WERI-Rb-1 (cell line): Measurements from ENCODE around the gene AP3S1.
A peak's percentile ranks its signal among the peaks of the same experiment; 100 is the strongest.

Experiments used
- DNase-seq: peaks from one replicate; pipeline ENCODE4 v3.0.0-alpha.2; 2020
- H3K27ac ChIP-seq: fragments of 250-450 bp; sonication (Bioruptor Pico); 2 replicates; pipeline ENCODE4 v1.5.1; 2020; ENCODE audit warnings: mild to moderate bottlenecking, moderate library complexity
- H3K27me3 ChIP-seq: fragments of 250-450 bp; sonication (Bioruptor Pico); 2 replicates; pipeline ENCODE4 v1.5.1; 2021; ENCODE audit warnings: mild to moderate bottlenecking, low read depth, moderate library complexity; ENCODE audit not compliant: insufficient read depth, severe bottlenecking
- H3K36me3 ChIP-seq: fragments of 250-450 bp; sonication (Bioruptor Pico); 2 replicates; pipeline ENCODE4 v1.5.1; 2020; ENCODE audit warnings: mild to moderate bottlenecking, moderate library complexity
- H3K4me3 ChIP-seq: 2 replicates; pipeline ENCODE4 v1.5.1; 2011; ENCODE audit warnings: low read depth, mild to moderate bottlenecking, control low read depth, low read length
- H3K9me3 ChIP-seq: fragments of 250-450 bp; sonication (Bioruptor Pico); 2 replicates; pipeline ENCODE4 v1.5.1; 2021; ENCODE audit warnings: mild to moderate bottlenecking, moderate library complexity; ENCODE audit not compliant: severe bottlenecking
- TF ChIP-seq, protein P1 (sequence below): IDR thresholded peaks from 2 replicates; pipeline ENCODE4 v1.5.1; 2011; ENCODE audit warnings: low read depth, mild to moderate bottlenecking, control low read depth, inconsistent platforms, low read length

Gene AP3S1

DNA sequence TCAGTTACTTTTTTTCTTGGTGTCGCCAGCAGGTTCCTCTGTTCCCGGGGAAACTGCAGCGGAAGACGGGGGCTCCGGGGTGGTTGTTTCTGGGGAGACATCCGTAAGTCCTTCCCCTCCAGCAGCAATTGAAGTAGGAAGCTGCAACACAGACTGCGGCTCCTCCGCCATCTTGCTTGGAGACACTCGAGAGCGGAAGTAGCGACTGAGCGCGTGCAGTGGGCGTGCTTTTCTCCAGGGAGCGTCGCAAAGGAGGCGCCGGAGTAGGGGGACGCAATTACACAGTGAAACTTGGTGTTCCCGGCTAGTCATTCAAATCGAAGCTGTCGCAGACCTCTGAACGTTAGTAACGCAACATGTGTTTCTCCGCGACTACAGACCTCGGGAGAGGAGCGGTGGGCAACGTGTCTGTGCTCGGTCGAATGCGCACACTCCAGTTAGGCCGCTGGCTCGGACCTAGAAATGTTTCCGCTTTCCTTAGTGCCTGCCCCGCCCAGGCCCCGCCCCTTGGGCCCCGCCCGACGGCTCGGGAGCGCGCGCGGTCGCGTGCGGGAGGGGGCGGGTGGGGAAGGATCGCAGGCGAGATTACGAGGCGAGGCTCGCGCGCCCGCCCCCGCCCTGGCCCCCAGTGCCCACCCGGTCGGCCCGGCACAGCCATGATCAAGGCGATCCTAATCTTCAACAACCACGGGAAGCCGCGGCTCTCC lies at the start of gene AP3S1, which contains the start of gene ATG12:
AP3S1 (plus strand) TSS at position 554 of the 707 bp plus-strand sequence; CDS start at position 657, 103 bp downstream.
ATG12 (minus strand) TSS at position 184 of the 707 bp plus-strand sequence; CDS start at position 171, 13 bp downstream.
- DNase-seq = peak; percentile 91
- H3K27me3 ChIP-seq = no peaks in the 10 kb centered on the region
- peaks cover 14% of the 10 kb centered on the region for H3K36me3 ChIP-seq
- H3K9me3 ChIP-seq = no peaks in the 10 kb centered on the region
- H3K27ac ChIP-seq = peak within 1 kb of the TSS; percentile 96
- peak within 1 kb of the TSS; percentile 72 for H3K4me3 ChIP-seq
- TF ChIP-seq, protein P1, sequence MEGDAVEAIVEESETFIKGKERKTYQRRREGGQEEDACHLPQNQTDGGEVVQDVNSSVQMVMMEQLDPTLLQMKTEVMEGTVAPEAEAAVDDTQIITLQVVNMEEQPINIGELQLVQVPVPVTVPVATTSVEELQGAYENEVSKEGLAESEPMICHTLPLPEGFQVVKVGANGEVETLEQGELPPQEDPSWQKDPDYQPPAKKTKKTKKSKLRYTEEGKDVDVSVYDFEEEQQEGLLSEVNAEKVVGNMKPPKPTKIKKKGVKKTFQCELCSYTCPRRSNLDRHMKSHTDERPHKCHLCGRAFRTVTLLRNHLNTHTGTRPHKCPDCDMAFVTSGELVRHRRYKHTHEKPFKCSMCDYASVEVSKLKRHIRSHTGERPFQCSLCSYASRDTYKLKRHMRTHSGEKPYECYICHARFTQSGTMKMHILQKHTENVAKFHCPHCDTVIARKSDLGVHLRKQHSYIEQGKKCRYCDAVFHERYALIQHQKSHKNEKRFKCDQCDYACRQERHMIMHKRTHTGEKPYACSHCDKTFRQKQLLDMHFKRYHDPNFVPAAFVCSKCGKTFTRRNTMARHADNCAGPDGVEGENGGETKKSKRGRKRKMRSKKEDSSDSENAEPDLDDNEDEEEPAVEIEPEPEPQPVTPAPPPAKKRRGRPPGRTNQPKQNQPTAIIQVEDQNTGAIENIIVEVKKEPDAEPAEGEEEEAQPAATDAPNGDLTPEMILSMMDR = no peak

GRCh38 chr5:115795700-115796099 lies 46.0 kb upstream of the AP3S1 start:
- Histone ChIP-seq H3K27me3 (no peaks in the 10 kb centered on the region), H3K36me3 (no peaks in the 10 kb centered on the region), H3K4me3 (no peak overlapping the region), H3K9me3 (no peaks in the 10 kb centered on the region), H3K27ac (no peak overlapping the region)
- no peak for DNase-seq
- TF ChIP-seq, protein P1 = no peak

GRCh38 chr5:115796656-115797055 lies 45.1 kb upstream of the AP3S1 start:
- no peaks in the 10 kb centered on the region for H3K9me3 ChIP-seq
- H3K27me3 ChIP-seq = no peaks in the 10 kb centered on the region
- H3K4me3 ChIP-seq = no peak overlapping the region
- TF ChIP-seq, protein P1 = no peak
- no peak overlapping the region for H3K27ac ChIP-seq
- no peak for DNase-seq
- H3K36me3 ChIP-seq = no peaks in the 10 kb centered on the region

DNA sequence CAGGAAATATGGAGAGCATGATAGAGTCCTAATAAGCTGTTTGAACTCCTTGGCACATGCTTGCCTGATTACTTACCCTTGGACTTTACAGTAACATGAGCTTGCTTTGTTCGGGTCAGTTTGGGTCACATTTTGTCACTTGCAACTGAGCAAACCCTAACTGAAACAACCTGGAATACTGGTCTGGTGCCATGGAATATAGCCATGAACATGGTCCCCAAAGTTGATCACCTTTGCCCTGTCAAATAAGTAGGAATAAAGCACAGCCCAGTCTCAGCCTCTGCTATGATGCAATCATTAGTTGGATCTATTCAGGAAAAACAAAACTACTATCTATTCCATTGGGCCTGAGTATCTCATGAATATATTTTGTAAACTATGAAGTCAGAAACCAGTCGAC lies 43.5 kb upstream of the AP3S1 start:
- no peak for DNase-seq
- no peak overlapping the region for H3K27ac ChIP-seq

DNA sequence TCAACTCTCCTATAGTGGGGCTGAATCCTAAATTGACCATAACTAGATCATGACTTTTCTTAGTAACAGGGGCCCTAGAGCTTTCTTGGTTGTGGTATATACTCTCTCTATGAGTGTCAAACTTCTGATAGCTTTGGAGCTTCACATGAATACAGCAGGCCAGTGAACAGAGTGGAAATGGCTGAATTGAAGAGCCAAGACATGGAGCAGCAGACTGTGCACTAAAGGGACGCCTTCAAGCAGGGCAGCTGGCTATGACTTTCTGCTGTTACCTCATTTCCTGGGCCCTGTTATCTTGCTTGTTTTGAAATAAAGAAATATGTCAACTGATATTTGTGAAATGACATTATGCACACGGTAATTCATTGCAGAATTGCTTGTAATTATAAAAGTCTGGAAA lies 41.6 kb upstream of the AP3S1 start:
- TF ChIP-seq, protein P1 = no peak
- no peak overlapping the region for H3K27ac ChIP-seq
- no peaks in the 10 kb centered on the region for H3K27me3 ChIP-seq
- DNase-seq = no peak
- no peaks in the 10 kb centered on the region for H3K36me3 ChIP-seq
- H3K4me3 ChIP-seq = no peak overlapping the region
- no peaks in the 10 kb centered on the region for H3K9me3 ChIP-seq

More for the DNA sequence above, 43.5 kb upstream of the AP3S1 start:
- TF ChIP-seq, protein P1 = no peak
- Histone ChIP-seq H3K4me3 (no peak overlapping the region), H3K9me3 (no peaks in the 10 kb centered on the region), H3K27me3 (no peaks in the 10 kb centered on the region), H3K36me3 (no peaks in the 10 kb centered on the region)
